ENCODE measurements around the gene RBM42.

RBM42 gene

DNA sequence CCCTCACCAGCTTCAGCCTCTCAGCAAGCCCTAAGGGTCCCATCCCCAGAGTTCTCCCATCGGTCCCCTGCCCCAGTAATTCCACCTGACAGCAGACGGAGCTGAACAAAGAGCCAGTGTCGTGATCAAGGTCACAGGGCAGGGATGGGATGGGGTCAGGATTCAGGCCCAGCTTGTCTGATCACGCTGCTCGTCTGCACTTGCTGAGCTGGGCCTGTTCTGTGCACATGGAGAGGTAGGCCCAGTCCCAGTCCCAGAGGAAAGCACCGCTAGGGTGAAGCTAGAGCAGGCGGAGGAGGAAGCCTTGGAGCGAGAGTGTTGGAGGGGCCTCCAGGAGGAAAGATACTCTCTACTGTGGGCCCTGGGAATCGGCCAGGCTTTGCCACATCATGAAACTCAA is 7.1 kb upstream of the RBM42 start:
- DNase-seq (ENCODE audit: low read depth), result no peak

- no peak for DNase-seq (ENCODE audit: low read depth)
Observed at GRCh38 chr19:35622750-35623149, 6.1 kb upstream of the RBM42 start.

DNA sequence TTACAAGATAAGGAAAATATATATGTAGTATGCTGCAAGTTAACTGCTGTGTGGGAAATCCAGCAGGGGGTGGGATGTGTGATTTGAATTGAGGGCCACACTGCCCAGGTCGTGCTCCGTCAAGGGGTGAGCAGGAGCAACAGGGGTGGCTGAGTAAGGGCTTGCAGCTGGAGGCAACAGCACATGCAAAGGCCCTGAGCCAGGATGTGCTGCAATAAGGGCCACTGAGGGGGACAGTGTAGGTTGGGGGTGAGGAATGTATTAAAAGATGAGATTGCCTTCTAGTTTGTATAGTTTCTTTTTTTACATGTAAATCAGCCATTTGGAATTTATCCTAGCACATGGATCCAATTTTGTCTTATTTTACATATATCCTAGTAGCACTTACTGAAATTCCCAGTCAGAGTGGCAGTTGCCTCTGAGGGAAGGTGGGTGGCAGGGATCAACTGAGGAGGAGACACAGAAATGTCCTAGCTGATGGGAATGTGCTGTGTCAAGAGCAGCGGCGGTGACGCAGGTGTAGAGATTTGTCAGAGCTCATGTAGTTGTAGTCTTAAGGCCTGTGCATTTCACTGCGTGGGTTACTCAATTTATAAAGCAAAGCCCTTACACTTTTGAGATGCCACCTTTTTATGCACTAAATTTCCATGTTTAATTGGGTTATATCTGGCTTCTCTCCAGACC is 5.4 kb upstream of the RBM42 start:
- no peak for DNase-seq (ENCODE audit: low read depth)

GRCh38 chr19:35628264-35628564 is 622 bp upstream of the RBM42 start:
- no peak for DNase-seq (ENCODE audit: low read depth)

GRCh38 chr19:35629332-35629633 is 447 bp downstream of the RBM42 start:
- DNase-seq (ENCODE audit: low read depth), result no peak

- no peak for DNase-seq (ENCODE audit: low read depth)
Observed at GRCh38 chr19:35633727-35634440, 5.0 kb downstream of the RBM42 start.

GRCh38 chr19:35636651-35637050 is 7.8 kb downstream of the RBM42 start:
- no peak for DNase-seq (ENCODE audit: low read depth)

- no peak for DNase-seq (ENCODE audit: low read depth)
Observed at GRCh38 chr19:35637165-35637564, 8.3 kb downstream of the RBM42 start.

- no peak for DNase-seq (ENCODE audit: low read depth)
Observed at GRCh38 chr19:35639321-35639639, 10.4 kb downstream of the RBM42 start.

GRCh38 chr19:35639863-35640262 is 11.0 kb downstream of the RBM42 start:
- DNase-seq (ENCODE audit: low read depth), result no peak

DNA sequence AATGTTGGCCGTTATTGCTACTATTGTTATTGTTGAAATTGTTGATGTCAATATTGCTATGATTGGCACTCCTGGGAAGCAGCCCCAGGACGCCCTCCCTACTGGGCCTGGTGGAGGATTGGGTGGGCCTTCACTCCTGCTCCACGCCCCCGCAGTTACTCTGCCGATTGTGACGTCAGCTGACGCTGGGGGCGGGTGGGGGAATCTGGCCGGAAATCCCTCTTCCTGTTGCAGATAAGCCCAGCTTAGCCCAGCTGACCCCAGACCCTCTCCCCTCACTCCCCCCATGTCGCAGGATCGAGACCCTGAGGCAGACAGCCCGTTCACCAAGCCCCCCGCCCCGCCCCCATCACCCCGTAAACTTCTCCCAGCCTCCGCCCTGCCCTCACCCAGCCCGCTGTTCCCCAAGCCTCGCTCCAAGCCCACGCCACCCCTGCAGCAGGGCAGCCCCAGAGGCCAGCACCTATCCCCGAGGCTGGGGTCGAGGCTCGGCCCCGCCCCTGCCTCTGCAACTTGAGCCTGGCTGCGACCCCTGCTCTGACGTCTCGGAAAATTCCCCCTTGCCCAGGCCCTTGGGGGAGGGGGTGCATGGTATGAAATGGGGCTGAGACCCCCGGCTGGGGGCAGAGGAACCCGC is 12.8 kb downstream of the RBM42 start, which contains the start of gene ETV2:
TSS of gene ETV2 (plus strand) at position 231 of the 637 bp plus-strand sequence. CDS start 716 bp downstream, outside the sequence.
- peak; percentile 37 for DNase-seq (ENCODE audit: low read depth)

DNA sequence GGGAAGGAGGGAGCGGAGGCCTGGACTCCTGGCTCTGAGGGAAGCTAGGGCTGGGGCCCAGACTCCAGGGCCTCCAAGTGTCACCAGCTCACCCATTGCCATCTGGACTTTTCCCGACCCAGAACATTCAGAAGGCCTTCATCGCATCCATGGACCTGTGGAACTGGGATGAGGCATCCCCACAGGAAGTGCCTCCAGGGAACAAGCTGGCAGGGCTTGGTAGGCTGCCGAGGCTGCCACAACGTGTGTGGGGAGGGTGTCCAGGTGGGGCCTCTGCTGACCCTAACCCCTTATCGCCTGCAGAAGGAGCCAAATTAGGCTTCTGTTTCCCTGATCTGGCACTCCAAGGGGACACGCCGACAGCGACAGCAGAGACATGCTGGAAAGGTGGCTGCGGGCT is 13.5 kb downstream of the RBM42 start:
- no peak for DNase-seq (ENCODE audit: low read depth)

DNA sequence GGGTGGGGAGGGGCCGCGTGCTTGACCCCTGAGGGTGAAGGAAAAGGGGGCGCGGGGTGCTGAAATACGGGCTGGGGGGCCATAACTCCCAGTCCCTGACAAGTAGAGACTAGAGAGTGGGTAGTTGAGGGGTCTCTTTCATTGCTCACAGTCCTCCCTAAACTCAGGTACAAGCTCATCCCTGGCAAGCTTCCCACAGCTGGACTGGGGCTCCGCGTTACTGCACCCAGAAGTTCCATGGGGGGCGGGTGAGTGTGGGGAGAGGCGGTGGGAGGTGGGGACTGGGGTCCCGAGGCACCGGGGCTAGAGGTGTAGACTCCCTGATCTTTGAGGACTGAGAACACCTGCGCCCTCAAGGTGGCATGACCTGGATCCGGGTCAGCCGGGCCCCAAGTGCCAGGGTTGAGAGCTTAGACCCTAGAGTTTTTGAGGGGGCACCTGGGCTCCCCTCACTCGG is 14.0 kb downstream of the RBM42 start:
- no peak for DNase-seq (ENCODE audit: low read depth)

GRCh38 chr19:35643255-35644205 is 14.7 kb downstream of the RBM42 start:
- peak; percentile 61 for DNase-seq (ENCODE audit: low read depth)

DNA sequence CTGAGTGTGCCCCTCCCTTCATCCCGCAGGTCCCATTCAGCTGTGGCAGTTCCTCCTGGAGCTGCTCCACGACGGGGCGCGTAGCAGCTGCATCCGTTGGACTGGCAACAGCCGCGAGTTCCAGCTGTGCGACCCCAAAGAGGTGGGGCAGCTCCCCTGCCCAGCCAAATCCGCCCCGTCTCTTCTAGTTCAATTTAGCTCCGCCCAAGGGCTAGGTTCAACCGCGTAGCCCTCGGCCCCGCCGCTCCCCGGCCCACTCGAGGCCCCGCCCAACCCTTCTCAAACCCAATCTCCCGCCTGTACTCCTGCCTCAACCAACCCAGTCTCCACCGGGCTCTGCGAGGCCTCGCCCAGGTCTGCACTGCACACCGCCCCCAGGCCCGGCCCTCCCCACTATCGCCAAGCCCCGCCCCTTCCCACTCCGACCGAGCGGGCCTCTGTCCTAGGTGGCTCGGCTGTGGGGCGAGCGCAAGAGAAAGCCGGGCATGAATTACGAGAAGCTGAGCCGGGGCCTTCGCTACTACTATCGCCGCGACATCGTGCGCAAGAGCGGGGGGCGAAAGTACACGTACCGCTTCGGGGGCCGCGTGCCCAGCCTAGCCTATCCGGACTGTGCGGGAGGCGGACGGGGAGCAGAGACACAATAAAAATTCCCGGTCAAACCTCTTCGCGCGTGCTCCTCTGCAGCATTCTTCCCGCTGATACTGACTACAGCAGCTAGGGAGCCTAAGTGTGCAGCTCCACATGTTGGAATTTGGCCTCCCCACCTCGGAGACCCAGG is 15.6 kb downstream of the RBM42 start:
- peak; percentile 94 for DNase-seq (ENCODE audit: low read depth)

GRCh38 chr19:35644987-35645679 is 16.3 kb downstream of the RBM42 start:
- DNase-seq (ENCODE audit: low read depth), result peak; percentile 72

DNA sequence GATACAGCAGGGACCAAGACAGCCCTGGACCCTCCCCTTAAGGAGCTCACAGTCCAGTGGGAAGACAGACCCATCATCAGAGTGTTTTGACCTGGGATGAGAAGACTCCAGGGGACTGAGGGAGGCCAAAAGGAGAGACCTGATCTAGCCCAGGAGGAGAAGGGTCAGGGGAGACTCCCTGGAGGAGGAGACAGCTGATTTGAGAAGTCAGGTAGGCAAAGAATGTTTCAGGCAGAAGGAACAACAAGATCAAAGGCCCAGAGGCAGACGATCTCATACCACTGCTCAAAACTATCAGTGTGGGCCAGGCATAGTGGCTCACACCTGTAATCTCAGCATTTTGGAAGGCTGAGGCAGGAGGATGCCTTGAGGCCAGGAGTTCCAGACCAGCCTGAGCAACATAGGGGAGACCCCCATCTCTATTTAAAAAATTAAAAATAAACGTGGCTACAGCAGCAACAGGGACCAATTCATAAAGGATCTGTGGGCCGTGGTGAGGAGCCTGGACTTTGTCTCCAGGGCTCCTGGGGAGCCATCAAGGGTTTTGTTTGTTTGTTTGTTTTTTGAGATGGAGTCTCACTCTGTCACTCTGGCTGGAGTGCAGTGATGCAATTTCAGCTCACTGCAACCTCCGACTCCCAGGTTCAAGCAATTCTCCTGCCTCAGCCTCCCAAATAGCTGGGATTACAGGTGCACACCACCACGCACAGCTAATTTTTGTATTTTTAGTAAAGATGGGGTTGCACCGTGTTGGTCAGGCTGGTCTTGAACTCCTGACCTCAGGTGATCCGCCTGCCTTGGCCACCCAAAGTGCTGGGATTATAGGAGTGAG is 17.1 kb downstream of the RBM42 start:
- no peak for DNase-seq (ENCODE audit: low read depth)

GRCh38 chr19:35648017-35648961 is 19.5 kb downstream of the RBM42 start, which contains the start of gene COX6B1:
TSS of gene COX6B1 (plus strand) at chr19:35648323. CDS start at chr19:35651244, 2,921 bp downstream.
- DNase-seq (ENCODE audit: low read depth), result peak; percentile 86

GRCh38 chr19:35650581-35650980 is 21.7 kb downstream of the RBM42 start:
- DNase-seq (ENCODE audit: low read depth), result no peak
